Muscle of back (tissue), 11 donors: ENCODE results near the gene YES1. TPM values are rescaled to one million over a fixed set of nuclear protein-coding genes. Genes with fewer than 3 reads are reported as not detected.
"Not testable (repeated sequence)": the region's sequence is repeated elsewhere in the genome, so short reads cannot be mapped to it uniquely, and the experiment has no call there.

Experiments
- DNase-seq, 3 donors: peaks; one replicate each; pipeline versions ENCODE4 v3.0.0 to v3.0.0-alpha.2; 2013
- polyA plus RNA-seq, 10 donors: library from polyadenylated mRNA; unstranded; fragments of 120-200 nt; gene quantifications; one replicate each; pipeline ENCODE4 v1.2.1, GENCODE V29; 2013; ENCODE audit not compliant: insufficient read length in 10 of 10

YES1 gene
- polyA plus RNA-seq, 10 donors = 47.7 to 72.0 (median 53.5) TPM

DNA sequence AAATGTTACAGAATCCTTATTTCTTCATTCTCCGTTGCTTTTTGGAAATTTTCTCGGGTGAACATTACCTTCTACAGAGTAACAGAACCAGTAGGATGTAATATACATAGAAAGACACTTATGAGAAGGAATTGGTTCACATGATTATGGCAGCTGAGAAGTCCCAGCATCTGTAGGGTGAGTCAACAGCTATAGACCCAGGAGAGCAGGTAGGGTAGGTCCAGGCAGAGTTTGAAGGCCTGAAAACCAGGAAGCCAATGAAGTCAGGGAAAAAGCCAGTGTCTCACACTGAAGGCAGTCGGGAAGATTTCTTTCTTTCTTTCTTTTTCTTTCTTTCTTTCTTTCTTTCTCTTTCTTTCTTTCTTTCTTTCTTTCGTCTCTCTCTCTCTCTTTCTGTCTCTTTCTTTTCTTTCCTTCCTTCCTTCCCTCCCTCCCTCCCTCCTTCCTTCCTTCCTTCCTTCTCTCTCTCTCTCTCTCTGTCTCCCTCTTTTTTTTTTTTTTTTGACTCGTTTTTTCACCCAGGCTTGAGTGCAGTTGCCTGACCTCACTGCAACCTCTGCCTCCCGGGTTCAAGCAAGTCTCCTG lies 15.1 kb upstream of the YES1 start:
- no peak for DNase-seq

DNA sequence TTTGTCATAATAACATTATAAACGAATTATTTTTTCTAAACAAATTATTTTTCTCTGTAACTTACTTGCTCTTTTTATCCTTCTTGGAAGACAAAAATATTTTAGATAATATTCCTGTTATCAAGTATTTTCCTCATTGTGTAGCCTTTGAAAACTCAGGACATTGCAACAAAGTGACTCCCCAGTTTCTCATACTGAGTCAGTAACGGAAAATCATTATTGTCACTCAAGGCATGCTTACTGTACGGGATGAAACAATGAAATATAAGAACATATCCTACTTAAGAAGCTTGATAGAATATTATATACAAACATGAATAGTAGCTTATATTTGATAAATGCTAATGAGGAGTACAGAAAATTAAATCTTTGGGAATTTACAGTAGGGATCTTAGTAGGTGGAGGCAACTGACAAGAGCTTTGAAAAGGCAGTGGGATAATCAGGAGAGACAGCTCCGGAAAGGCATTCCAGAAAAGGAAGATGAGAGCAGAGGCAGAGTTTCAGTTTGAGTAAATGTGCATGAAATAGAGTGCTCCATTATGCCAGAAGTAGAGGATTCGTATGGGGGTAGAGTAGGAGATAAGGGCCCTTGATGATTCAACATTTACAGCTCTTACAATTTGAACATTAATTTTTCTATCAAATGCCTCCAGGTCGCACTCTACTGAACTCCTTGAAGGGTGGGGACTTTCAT lies 14.0 kb upstream of the YES1 start:
- DNase-seq = no peak

DNA sequence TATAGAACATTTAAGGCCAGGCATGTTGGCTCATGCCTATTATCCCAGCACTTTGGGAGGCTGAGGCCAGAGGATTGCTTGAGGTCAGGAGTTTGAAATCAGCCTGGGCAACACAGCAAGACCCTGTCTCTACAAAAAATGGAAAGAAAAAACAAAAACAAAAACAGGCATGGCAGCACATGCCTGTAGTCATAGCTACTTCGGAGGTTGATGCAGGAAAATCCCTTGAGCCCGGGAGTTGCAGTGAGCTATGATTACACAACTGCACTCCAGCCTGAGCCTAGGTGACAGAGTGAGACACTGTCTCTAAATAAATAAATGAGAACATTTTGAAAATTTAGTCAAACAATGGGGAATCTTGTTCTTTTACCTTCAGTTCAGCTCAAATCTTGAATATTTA lies 12.1 kb upstream of the YES1 start:
- DNase-seq = peak in 1 of 3 donors; percentile 51

DNA sequence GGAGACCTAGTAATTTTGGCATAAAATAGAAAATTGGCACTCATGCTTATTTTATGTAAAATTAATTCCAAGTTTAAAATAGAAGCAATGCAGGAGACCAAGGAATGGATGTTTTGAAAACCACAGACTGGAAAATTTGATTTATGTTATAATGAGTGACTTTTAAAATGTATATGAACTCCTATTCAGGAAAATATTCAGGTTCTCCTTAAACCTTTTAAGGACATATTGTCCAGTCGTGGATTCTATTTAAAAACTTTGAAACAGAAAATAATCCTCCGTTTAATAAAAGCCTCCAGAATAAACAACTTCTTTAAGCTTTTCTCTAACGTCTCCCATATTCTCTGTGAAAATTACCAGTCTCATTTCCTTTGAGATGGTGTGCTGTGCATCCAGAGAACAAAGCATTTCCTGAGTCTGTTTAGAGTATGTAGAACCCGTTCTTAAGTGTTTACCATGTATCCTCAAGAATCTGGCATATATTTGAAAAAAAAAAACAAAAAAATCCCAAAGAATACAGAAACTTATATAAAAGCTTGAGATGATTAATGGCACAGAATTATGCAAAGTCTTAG lies 8.6 kb upstream of the YES1 start:
- DNase-seq = no peak

- DNase-seq = no peak
These were observed 4.8 kb upstream of the YES1 start for GRCh38 chr18:816869-817268.

GRCh38 chr18:816088-816653 lies 4.1 kb upstream of the YES1 start:
- DNase-seq = no peak

DNA sequence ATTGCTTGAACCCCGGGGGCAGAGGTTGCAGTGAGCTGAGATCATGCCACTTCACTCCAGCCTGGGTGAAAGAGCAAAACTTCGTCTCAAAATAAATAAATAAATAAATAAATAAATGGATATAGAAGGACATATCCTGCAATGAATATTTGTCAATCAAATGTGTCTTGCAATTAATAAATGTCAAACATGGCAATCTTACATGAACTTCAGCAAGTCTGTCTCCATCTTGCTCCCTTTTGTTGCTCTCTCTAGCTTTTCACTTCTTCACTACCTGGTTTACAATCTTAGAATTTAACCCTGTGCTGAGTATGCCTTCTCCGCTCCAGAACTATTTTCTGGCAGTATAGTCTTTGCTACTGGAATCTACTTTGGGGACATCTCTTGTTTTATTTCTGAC lies 3.3 kb upstream of the YES1 start:
- DNase-seq = no peak

DNA sequence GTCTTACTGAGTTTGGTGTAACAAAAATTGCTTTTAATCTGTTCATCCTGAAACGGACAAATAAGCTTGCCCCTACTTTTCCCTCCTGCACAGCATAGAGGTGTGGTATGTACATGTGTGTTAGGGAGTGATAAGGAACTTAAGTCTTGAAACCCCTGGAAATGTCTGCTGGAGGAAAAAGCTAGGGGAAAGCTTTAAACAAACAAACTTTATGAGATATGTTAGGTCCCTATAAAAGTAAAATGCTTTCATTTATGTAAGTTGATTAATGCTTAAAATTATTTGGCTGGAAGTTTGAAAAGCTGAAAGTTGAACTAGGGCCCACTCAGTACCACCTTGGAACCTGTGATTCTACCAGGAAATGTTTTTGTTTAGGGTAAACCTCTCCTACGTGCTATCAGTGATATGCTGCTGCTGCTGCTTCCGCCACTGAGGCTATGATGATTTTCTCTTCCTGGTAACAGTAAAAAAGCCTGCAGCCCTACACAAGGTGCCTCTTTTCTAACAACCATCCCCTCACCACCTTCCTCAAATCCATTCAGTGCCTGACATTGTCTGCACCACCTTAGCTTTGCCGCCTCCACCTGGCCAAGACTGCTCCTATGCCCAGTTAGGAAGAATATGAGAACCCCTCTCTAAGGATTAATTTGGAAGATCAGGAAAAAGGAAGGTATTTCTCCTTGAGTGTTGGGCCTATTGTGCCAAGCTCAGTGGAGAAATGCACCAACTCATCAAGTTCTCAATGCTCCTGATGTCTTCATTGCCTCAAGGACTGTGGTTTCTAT lies 2.5 kb upstream of the YES1 start:
- DNase-seq = no peak

DNA sequence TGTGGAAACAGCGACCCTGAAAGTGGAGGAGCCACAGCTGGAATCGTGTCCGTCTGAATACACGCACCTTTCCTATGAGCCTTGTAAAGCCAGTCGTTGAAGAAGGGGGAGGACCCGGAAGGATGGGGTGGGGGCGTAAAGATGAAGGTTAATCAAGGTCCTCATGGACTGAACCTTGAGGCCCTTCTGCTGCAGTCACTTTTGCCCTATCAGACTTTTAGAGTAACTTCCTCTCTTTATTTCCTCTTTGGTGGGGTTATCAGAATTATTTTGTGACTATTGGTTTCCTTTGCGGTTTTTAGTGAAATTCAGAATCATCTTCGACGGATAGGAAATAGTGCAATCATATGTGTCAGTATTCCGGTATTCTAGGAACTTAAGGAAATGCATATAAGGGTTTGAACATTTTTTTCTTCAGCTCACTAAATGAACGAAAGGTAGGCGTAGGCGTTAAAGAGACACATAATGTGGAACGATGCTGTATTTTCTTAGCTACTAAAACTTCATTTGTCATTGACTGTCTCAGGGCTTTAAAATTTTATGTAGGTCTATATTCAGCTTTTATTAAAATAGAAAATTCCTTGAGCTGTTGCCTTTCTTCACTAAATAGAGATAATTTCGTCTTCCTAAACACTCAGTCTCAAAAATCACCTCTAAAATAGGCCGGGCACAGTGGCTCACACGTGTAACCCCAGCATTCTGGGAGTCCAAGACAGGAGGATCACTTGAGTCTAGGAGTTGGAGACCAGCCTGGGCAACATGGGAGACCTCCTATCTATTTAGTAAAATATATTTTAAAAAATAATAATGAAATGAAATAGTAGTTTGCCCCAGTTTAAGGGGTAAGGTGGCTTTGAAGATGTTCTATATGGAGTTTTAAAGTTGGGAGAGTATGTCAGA lies 1.4 kb upstream of the YES1 start:
- DNase-seq = no peak

GRCh38 chr18:812376-813171 lies 532 bp upstream of the YES1 start:
- peak; percentile 78 to 97 (median 88) for DNase-seq

DNA sequence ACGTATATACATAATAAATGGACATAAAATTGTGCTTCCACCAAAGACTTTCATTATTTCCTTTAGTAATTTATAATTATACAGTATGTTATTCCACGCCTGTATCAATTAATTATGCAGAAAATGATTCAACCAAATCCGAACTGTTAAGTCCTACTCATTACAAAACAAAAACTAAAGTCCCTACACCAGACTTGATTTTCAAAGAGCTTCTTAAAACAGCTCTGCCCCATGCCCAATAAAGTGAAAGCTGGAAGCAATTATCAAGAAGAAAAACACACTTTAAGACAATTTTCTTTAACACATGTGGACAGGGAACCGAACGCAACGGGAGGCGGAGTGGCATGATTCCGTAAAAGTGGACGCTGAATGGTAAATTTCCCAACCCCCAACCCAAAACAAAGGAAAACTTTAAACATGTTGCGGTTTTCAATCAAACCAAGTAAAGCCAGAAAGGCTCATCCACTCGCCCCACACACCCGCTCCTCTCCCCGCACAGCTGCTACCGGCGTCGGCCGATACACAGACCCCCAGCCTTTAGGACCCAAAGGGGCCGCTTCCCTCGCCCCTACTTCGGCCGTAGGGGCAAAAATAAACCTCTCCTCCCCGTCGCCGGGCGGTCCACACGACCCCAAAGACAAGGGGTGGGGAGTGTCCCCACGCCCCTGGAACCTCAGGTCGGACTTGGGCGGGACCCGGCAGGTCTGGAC lies 705 bp downstream of the YES1 start:
- peak in 1 of 3 donors; percentile 44 for DNase-seq

DNA sequence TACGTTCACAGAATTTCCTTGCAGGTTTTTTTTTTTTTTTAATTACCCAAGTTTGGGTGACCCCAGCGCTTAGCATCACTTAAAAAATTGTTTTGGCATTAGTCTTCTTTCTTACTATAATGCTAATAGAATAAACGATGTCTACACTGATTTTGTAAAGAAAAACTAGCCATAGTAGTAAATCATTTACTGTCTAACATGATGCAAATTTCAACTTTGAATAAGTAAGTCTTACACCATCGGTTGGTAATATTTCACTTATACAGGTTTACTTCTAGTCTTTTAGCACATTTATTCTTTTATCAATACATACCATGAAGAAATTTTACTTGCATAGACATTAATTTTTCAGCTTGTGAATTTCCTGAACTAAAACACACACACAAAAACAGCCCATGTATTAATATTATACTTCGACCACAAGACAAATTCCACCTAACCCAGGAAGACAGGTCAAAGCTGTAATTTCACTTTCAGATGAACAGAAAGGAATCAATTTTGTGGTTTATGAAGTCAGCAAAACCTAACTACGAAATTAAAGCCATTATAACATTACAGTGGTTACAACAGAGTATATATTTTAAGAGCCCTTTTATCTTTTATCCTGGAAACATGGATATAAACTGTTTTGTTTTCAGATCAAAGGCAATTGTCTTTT lies 1.9 kb downstream of the YES1 start:
- DNase-seq = no peak

DNA sequence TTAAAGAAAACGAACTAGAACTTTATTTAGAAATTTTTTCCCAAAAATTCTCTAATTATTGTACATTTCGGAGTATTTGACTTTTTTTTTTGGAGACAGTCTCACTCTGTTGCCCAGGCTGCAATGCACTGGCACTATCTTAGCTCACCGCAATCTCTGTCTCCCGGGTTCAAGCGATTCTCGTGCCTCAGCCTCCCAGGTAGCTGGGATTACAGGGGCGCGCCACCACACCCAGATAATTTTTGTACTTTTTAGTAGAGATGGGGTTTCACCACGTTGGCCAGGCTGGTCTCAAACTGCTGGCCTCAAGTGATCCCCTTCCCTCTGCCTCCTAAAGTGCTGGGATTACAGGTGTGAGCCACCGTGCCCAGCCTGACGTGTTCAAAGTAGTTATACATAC lies 2.8 kb downstream of the YES1 start:
- not testable (repeated sequence) for DNase-seq

DNA sequence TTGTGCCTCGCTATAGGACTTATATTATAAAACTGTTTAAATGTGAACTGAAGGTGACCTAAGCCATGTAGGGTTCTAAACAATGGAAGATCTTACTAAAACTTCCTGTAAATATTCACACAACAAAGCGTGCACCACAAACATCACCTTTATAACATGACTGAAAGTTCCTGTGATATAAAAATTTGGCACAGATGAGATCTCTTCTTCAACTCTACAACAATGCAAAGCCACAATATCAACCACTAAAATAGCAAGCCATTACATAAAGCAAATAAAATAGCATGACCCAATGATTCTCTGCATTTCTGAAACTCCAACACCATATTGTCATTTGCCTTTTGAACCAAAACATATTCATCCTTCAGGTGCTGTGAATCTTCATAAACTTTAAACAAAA lies 3.5 kb downstream of the YES1 start:
- no peak for DNase-seq

- peak; percentile 52 to 68 (median 65) for DNase-seq
These were observed 4.0 kb downstream of the YES1 start for GRCh38 chr18:808086-808485.

- no peak for DNase-seq
These were observed 6.3 kb downstream of the YES1 start for GRCh38 chr18:805755-806110.

- DNase-seq = no peak
These were observed 6.9 kb downstream of the YES1 start for GRCh38 chr18:805008-805754.

- no peak for DNase-seq
These were observed 10.9 kb downstream of the YES1 start for GRCh38 chr18:801137-801536.

DNA sequence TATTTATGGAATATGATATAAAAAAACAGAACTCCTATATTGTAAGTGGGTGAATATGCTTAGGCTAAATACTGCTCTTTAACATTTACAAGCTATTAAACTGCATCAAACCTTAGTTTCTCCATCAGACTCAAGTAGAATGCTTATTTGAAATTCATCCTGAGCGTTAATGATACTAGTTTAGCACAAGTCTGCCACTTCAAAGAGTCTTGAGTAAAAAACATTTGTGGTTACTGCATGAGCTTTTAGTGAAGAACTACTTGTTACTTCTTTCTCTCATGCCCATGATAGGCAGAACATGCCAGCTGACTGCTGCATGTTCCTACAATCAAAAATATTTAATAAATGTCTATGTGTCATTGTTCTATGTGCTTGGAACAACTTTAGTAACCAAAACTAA lies 12.1 kb downstream of the YES1 start:
- DNase-seq = no peak
